ENCODE data around the gene NUP93.
"Not testable (repeated sequence)": the region's sequence is repeated elsewhere in the genome, so short reads cannot be mapped to it uniquely, and the experiment has no call there.

Gene NUP93

GRCh38 chr16:56700195-56700594 is 29.7 kb upstream of the NUP93 start:
- Mint-ChIP-seq H3K4me1 (peaks cover 8% of the 10 kb centered on the region), H3K9me3 (no peaks in the 10 kb centered on the region), H3K4me3 (no peak overlapping the region), H3K27ac (no peak overlapping the region), H3K36me3 (no peaks in the 10 kb centered on the region)
- DNase-seq (ENCODE audit: low spot score in 2 of 2) (no peak), ATAC-seq (no peak)

- ATAC-seq, result no peak
Observed at GRCh38 chr16:56700631-56701030, 29.3 kb upstream of the NUP93 start.

DNA sequence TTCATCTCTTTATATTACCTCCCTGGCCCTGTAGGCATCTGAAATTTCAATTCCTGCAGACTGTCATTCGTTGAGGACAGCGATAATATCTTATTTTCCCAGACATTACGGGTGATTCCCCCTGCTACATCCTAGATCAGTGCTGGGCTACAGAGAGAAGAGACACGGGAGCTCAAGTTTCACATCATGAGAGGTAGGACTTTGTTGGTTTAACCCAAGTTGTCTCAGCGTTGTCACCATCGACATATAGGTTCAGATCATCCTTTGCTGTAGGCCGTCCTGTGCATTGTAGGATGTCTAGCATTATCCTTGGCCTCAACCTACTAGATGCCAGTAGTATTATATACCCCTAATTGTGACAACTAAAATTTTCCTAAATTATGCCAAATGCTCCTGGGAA is 28.4 kb upstream of the NUP93 start:
- Mint-ChIP-seq H3K27ac (no peak overlapping the region), H3K36me3 (no peaks in the 10 kb centered on the region), H3K4me1 (peaks cover 8% of the 10 kb centered on the region), H3K4me3 (no peak overlapping the region), H3K9me3 (no peaks in the 10 kb centered on the region)
- DNase-seq (ENCODE audit: low spot score in 2 of 2), result no peak
- no peak for ATAC-seq

More at GRCh38 chr16:56700631-56701030, 29.3 kb upstream of the NUP93 start:
- H3K36me3 Mint-ChIP-seq, result no peaks in the 10 kb centered on the region
- no peak overlapping the region for H3K27ac Mint-ChIP-seq
- no peaks in the 10 kb centered on the region for H3K9me3 Mint-ChIP-seq
- H3K4me1 Mint-ChIP-seq, result peaks cover 8% of the 10 kb centered on the region
- DNase-seq (ENCODE audit: low spot score in 2 of 2), result no peak
- H3K4me3 Mint-ChIP-seq, result no peak overlapping the region

DNA sequence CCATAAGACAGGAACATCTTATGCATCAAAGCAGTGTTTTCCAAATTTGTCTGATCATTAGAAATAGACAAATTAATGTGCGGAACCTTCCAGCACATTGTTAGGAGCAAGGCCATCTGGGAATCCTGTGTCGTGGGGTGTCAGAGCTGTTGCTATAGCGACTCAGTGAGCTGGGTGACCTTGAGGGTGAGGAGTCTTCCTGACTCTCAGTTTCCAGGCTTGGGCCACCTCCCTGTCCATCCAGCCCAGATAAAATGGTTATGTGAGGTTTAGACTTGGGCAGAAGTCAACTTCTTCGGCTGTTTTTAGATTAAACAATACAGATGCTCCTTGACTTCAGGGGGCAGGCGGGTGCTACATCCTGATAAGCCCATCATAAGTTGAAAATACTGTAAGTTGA is 27.1 kb upstream of the NUP93 start:
- Mint-ChIP-seq H3K27ac (no peak overlapping the region), H3K4me3 (no peak overlapping the region), H3K9me3 (no peaks in the 10 kb centered on the region), H3K36me3 (no peaks in the 10 kb centered on the region), H3K4me1 (peaks cover 8% of the 10 kb centered on the region)
- no peak for DNase-seq (ENCODE audit: low spot score in 2 of 2)
- no peak for ATAC-seq

DNA sequence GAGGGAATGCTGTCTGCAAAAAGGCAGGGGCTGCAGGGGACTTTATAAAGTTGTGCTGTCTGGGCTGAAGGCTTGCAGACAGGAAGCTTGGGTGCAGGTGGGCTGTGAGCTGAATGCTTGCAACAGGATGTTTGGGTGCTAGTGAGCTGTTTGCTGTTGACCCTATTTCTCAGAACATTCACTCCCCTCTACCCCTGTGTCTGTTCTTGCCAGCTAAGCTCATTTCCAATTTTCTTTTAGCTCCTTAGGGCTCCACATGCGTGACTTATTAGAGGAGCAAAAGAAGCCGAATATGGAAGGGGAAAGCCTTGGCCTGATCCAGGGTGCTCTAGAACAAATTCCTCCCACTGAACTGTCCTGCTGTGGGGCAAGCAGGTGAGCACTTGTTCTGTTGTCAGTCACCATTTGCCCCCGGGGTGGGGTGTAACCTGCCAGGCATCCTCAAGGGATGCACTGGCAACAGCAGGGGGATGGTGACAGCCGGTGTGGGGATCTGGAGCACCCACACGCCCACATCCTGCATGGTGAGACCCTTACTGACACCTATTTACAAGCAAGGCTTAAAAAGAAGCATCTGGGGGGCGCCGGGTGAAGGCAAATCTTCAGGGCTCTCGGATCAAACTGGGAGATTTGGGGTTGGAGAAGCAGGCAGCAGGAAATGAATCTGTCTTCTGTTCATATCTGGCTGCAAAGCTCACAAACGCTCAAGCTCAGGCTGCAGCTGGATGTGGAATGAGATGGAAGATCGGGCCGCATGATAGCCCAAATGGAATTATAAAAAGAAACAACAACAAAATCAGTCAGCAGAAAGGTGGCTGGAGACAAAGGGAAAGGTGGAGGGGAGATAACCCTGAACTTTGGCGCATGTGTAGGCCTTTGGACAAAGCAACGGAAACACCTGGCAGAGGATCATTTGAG is 21.1 kb upstream of the NUP93 start:
- Mint-ChIP-seq H3K27ac (peak overlapping the region; percentile 88), H3K4me1 (peaks cover 36% of the 10 kb centered on the region), H3K36me3 (no peaks in the 10 kb centered on the region), H3K9me3 (no peaks in the 10 kb centered on the region), H3K4me3 (peak overlapping the region; percentile 70)
- DNase-seq (ENCODE audit: low spot score in 2 of 2) (peak in 1 of 2 donors; percentile 60), ATAC-seq (peak; percentile 72)

GRCh38 chr16:56709443-56710040 is 20.4 kb upstream of the NUP93 start:
- Mint-ChIP-seq H3K36me3 (no peaks in the 10 kb centered on the region), H3K27ac (peak overlapping the region; percentile 88), H3K4me3 (peak overlapping the region; percentile 70), H3K9me3 (no peaks in the 10 kb centered on the region), H3K4me1 (peaks cover 36% of the 10 kb centered on the region)
- ATAC-seq, result peak; percentile 48
- no peak for DNase-seq (ENCODE audit: low spot score in 2 of 2)

- H3K4me3 Mint-ChIP-seq, result peak overlapping the region; percentile 70
- DNase-seq (ENCODE audit: low spot score in 2 of 2), result no peak
- peak; percentile 48 for ATAC-seq
- H3K9me3 Mint-ChIP-seq, result no peaks in the 10 kb centered on the region
- peaks cover 36% of the 10 kb centered on the region for H3K4me1 Mint-ChIP-seq
- H3K27ac Mint-ChIP-seq, result peak overlapping the region; percentile 88
- H3K36me3 Mint-ChIP-seq, result no peaks in the 10 kb centered on the region
Observed at GRCh38 chr16:56710181-56710737, 19.7 kb upstream of the NUP93 start.

- Mint-ChIP-seq H3K36me3 (no peaks in the 10 kb centered on the region), H3K9me3 (no peaks in the 10 kb centered on the region), H3K4me1 (peaks cover 36% of the 10 kb centered on the region), H3K4me3 (no peak overlapping the region), H3K27ac (peak overlapping the region; percentile 11)
- DNase-seq (ENCODE audit: low spot score in 2 of 2), result no peak
- ATAC-seq, result no peak
Observed at GRCh38 chr16:56711862-56712261, 18.1 kb upstream of the NUP93 start.

DNA sequence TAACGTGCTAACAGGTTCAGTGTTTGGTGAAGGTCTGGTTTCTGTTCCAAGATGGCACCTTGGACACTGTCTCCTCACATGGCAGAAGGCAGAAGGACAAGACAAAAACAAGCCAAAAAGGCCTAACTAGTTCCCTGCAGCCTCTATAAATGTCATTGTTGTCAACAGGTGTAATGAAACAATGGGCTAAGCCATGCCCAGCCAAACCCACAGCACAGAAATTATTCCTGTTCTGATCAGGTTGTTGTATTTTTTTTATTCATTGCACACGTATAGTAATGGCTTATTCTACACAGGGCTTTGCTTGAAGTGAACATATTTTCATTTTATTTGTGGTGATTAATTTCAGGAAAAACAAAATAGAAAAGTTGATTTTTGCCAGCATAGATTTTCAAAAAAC is 16.1 kb upstream of the NUP93 start:
- ATAC-seq, result no peak
- peaks cover 26% of the 10 kb centered on the region for H3K4me1 Mint-ChIP-seq
- DNase-seq (ENCODE audit: low spot score in 2 of 2), result no peak
- no peaks in the 10 kb centered on the region for H3K36me3 Mint-ChIP-seq
- H3K9me3 Mint-ChIP-seq, result no peaks in the 10 kb centered on the region
- H3K27ac Mint-ChIP-seq, result no peak overlapping the region
- no peak overlapping the region for H3K4me3 Mint-ChIP-seq

- H3K4me1 Mint-ChIP-seq, result peaks cover 13% of the 10 kb centered on the region
- ATAC-seq, result no peak
- no peaks in the 10 kb centered on the region for H3K36me3 Mint-ChIP-seq
- no peak overlapping the region for H3K27ac Mint-ChIP-seq
- DNase-seq (ENCODE audit: low spot score in 2 of 2), result no peak
- no peaks in the 10 kb centered on the region for H3K9me3 Mint-ChIP-seq
- no peak overlapping the region for H3K4me3 Mint-ChIP-seq
Observed at GRCh38 chr16:56715126-56715525, 14.8 kb upstream of the NUP93 start.

DNA sequence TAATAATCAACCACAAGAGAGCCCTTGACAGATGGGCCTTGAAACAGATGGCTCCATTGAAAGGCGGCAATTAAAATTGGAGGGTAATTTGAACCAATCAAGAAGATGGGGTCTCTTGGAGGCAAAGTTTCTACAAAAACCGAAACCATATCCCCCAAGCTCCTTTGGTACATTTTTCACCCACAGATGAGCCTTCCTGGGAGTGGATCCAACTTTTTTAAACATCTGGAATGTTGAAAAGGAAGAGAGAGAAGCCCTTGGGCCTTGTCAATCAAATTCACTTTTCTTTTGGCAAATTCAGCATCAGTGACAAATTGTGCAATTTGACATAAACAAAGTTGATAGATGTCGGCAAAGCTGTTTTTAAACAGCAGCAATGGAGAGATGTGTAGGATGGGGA is 13.2 kb upstream of the NUP93 start:
- Mint-ChIP-seq H3K4me1 (no peaks in the 10 kb centered on the region), H3K27ac (peak overlapping the region; percentile 56), H3K4me3 (no peak overlapping the region), H3K9me3 (no peaks in the 10 kb centered on the region), H3K36me3 (no peaks in the 10 kb centered on the region)
- ATAC-seq, result no peak
- no peak for DNase-seq (ENCODE audit: low spot score in 2 of 2)

DNA sequence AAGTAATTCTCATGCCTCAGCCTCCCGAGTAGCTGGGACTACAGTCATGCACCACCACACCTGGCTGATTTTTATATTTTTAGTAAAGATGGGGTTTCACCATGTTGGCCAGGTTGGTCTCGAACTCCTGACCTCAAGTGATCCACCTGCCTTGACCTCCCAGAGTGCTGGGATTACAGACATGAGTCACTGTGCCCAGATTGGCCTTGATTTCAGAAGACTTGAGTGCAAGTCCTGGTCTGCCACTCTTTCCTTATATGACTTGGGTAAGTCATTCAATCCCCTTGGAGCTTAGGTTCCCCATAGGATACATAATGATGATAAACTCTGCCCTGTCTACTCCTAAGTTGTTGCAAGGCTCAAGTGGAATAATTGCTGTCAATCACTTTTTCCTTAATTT is 12.4 kb upstream of the NUP93 start:
- ATAC-seq; H3K4me1 Mint-ChIP-seq; H3K9me3 Mint-ChIP-seq; DNase-seq (ENCODE audit: low spot score in 2 of 2); H3K4me3 Mint-ChIP-seq; H3K27ac Mint-ChIP-seq; H3K36me3 Mint-ChIP-seq: not testable (repeated sequence)

DNA sequence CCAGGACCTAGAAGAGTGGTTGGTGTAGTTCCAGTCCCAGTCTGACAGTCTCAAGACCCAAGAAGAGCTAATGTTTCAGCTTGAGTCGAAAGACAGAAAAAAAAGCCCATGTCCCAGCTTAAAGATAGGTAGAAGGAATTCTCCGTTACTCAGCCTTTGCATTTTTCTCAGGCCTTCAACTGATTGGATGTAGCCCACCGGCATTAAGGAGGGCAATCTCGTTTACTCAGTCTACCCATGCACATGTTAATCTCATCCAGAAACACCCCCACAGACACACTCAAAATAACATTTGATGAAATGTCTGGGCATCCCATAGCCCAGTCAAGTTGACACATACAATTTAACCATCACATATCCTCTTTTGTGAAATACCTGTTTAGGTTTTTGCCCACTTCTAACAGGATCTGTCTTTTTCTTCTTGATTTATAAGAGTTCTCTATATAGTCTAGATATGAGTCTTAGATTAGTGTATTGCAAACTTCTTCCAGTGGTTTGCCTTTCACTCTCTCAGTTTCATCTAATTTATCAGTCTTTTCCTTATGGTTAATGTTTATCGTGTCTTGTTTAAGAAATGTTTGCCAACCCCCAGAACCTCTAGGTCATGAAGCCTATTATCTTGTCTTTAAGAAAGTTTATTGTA is 7.6 kb upstream of the NUP93 start:
- H3K4me1 Mint-ChIP-seq, result no peaks in the 10 kb centered on the region
- ATAC-seq, result no peak
- DNase-seq (ENCODE audit: low spot score in 2 of 2), result peak in 1 of 2 donors; percentile 23

GRCh38 chr16:56724191-56724590 is 5.7 kb upstream of the NUP93 start:
- no peak for DNase-seq (ENCODE audit: low spot score in 2 of 2)
- Mint-ChIP-seq H3K4me3 (no peak overlapping the region), H3K36me3 (no peaks in the 10 kb centered on the region), H3K27ac (no peak overlapping the region), H3K9me3 (no peaks in the 10 kb centered on the region), H3K4me1 (peaks cover 7% of the 10 kb centered on the region)
- ATAC-seq, result no peak

More for the DNA sequence above, 7.6 kb upstream of the NUP93 start:
- Mint-ChIP-seq H3K4me3 (no peak overlapping the region), H3K36me3 (no peaks in the 10 kb centered on the region), H3K27ac (no peak overlapping the region), H3K9me3 (no peaks in the 10 kb centered on the region)

DNA sequence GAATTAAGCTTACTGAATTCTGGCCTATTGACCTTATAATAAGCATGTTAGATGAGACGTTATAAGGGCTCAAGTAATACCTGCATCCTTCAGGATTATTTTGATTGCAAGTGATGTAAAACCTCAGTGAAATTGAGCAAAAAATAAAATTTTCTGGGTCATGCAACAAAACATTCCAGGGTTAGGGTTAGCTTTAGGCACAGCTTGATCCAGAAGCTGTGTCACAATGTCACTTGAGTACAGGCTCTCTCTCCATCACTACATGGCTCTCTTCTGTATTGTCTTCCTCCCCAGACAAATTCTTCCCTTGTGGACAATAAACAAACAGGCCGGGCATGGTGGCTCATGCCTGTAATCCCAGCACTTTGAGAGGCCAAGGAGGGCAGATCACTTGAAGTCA is 3.6 kb upstream of the NUP93 start:
- H3K27ac Mint-ChIP-seq, result no peak overlapping the region
- DNase-seq (ENCODE audit: low spot score in 2 of 2) (no peak), ATAC-seq (no peak)
- H3K9me3 Mint-ChIP-seq, result no peaks in the 10 kb centered on the region
- H3K36me3 Mint-ChIP-seq, result no peaks in the 10 kb centered on the region
- peaks cover 14% of the 10 kb centered on the region for H3K4me1 Mint-ChIP-seq
- H3K4me3 Mint-ChIP-seq, result no peak overlapping the region

Measured in stimulated activated effector memory CD8-positive, alpha-beta T cell treated with anti-CD3 and anti-CD28 coated beads, Interleukin-12 subunit alpha, Interleukin-12 subunit beta, amount 100 ng/mL, for 72 hours (primary cell).